Measurements from ENCODE around the gene LYSMD2. TPM values are rescaled to one million over a fixed set of nuclear protein-coding genes. Genes with fewer than 3 reads are reported as not detected.

Gene LYSMD2
- total RNA-seq, 1 donor from 2014 or later, result not detected

- H3K4me2 ChIP-seq, result no peak overlapping the region
- H3K4me1 ChIP-seq, result no peaks in the 10 kb centered on the region
- TF ChIP-seq EZH2 (IDR thresholded peaks at IDR 0.05), result no peak
- no peak for TF ChIP-seq EZH2phosphoT487 (IDR thresholded peaks at IDR 0.05)
- no peak for TF ChIP-seq CTCF (IDR thresholded peaks at IDR 0.05)
- Mint-ChIP-seq H3K36me3 (no peaks in the 10 kb centered on the region), H3K27ac (no peak overlapping the region), H3K4me1 (peaks cover 10% of the 10 kb centered on the region), H3K9me3 (peaks cover 2% of the 10 kb centered on the region), H3K4me3 (peak overlapping the region; percentile 91), H3K27me3 (ENCODE audit: insufficient read depth, low read depth) (peaks cover 29% of the 10 kb centered on the region)
- H3F3A ChIP-seq (ENCODE audit: low read depth), result peaks cover 7% of the 10 kb centered on the region
- no peaks in the 10 kb centered on the region for H3K9me3 ChIP-seq (ENCODE audit: low read depth)
- H3K27ac ChIP-seq, result no peak overlapping the region
- H3K9ac ChIP-seq, result no peak overlapping the region
- no peak overlapping the region for H2AFZ ChIP-seq (replicated peaks)
- H3K36me3 ChIP-seq, result no peaks in the 10 kb centered on the region
- no peak overlapping the region for H3K4me3 ChIP-seq
- peaks cover 97% of the 10 kb centered on the region for H3K27me3 ChIP-seq
- DNase-seq (ENCODE audit: low spot score), result no peak
- no peaks in the 10 kb centered on the region for H3K79me2 ChIP-seq (ENCODE audit: low read depth)
- no peaks in the 10 kb centered on the region for H4K20me1 ChIP-seq (ENCODE audit: low read depth)
Measured at GRCh38 chr15:51750186-51750585, 12.7 kb upstream of the LYSMD2 start.

GRCh38 chr15:51749307-51749706 lies 11.9 kb upstream of the LYSMD2 start:
- peaks cover 27% of the 10 kb centered on the region for H3K27me3 Mint-ChIP-seq (ENCODE audit: insufficient read depth, low read depth)
- no peaks in the 10 kb centered on the region for H3K79me2 ChIP-seq (ENCODE audit: low read depth)
- no peaks in the 10 kb centered on the region for H3K4me1 ChIP-seq

GRCh38 chr15:51739061-51739712 lies 1.7 kb upstream of the LYSMD2 start:
- Histone ChIP-seq H4K20me1 (ENCODE audit: low read depth) (peaks cover 14% of the 10 kb centered on the region), H3F3A (ENCODE audit: low read depth) (peaks cover 18% of the 10 kb centered on the region), H2AFZ (replicated peaks) (no peak overlapping the region), H3K4me3 (no peak overlapping the region), H3K27me3 (peaks cover 74% of the 10 kb centered on the region), H3K36me3 (no peaks in the 10 kb centered on the region), H3K9ac (no peak overlapping the region), H3K79me2 (ENCODE audit: low read depth) (no peaks in the 10 kb centered on the region), H3K4me1 (peaks cover 5% of the 10 kb centered on the region), H3K27ac (no peak overlapping the region), H3K4me2 (no peak overlapping the region), H3K9me3 (ENCODE audit: low read depth) (no peaks in the 10 kb centered on the region)
- Mint-ChIP-seq H3K27me3 (ENCODE audit: insufficient read depth, low read depth) (peaks cover 15% of the 10 kb centered on the region), H3K4me3 (peak overlapping the region; percentile 49), H3K4me1 (peaks cover 31% of the 10 kb centered on the region), H3K27ac (no peak overlapping the region), H3K9me3 (no peaks in the 10 kb centered on the region), H3K36me3 (no peaks in the 10 kb centered on the region)
- DNase-seq (ENCODE audit: low spot score), result no peak
- no peak for TF ChIP-seq CTCF (IDR thresholded peaks at IDR 0.05)
- no peak for TF ChIP-seq EZH2phosphoT487 (IDR thresholded peaks at IDR 0.05)
- TF ChIP-seq EZH2 (IDR thresholded peaks at IDR 0.05), result no peak

More at GRCh38 chr15:51749307-51749706, 11.9 kb upstream of the LYSMD2 start:
- Mint-ChIP-seq H3K27ac (no peak overlapping the region), H3K4me3 (no peak overlapping the region), H3K4me1 (peaks cover 10% of the 10 kb centered on the region), H3K36me3 (no peaks in the 10 kb centered on the region), H3K9me3 (peaks cover 2% of the 10 kb centered on the region)
- TF ChIP-seq EZH2phosphoT487 (IDR thresholded peaks at IDR 0.05) (no peak), CTCF (IDR thresholded peaks at IDR 0.05) (no peak)
- H3K27ac ChIP-seq, result no peak overlapping the region
- H3K4me2 ChIP-seq, result no peak overlapping the region
- no peak overlapping the region for H3K4me3 ChIP-seq
- H3F3A ChIP-seq (ENCODE audit: low read depth), result peaks cover 7% of the 10 kb centered on the region
- DNase-seq (ENCODE audit: low spot score), result no peak
- no peaks in the 10 kb centered on the region for H3K9me3 ChIP-seq (ENCODE audit: low read depth)
- H4K20me1 ChIP-seq (ENCODE audit: low read depth), result no peaks in the 10 kb centered on the region
- H3K27me3 ChIP-seq, result peaks cover 98% of the 10 kb centered on the region
- no peaks in the 10 kb centered on the region for H3K36me3 ChIP-seq
- H3K9ac ChIP-seq, result no peak overlapping the region
- H2AFZ ChIP-seq (replicated peaks), result no peak overlapping the region

All from neural progenitor cell (in vitro differentiated cells).